ENCODE results near the gene MYO5A.

- TF ChIP-seq, protein P1, sequence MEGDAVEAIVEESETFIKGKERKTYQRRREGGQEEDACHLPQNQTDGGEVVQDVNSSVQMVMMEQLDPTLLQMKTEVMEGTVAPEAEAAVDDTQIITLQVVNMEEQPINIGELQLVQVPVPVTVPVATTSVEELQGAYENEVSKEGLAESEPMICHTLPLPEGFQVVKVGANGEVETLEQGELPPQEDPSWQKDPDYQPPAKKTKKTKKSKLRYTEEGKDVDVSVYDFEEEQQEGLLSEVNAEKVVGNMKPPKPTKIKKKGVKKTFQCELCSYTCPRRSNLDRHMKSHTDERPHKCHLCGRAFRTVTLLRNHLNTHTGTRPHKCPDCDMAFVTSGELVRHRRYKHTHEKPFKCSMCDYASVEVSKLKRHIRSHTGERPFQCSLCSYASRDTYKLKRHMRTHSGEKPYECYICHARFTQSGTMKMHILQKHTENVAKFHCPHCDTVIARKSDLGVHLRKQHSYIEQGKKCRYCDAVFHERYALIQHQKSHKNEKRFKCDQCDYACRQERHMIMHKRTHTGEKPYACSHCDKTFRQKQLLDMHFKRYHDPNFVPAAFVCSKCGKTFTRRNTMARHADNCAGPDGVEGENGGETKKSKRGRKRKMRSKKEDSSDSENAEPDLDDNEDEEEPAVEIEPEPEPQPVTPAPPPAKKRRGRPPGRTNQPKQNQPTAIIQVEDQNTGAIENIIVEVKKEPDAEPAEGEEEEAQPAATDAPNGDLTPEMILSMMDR (IDR thresholded peaks at IDR 0.05), result no peak
- TF ChIP-seq EZH2 (IDR thresholded peaks at IDR 0.05; ENCODE audit: borderline replicate concordance, insufficient read depth, low read depth, low read length, poor library complexity, severe bottlenecking), result no peak
Observed at GRCh38 chr15:52292780-52293392, 235.8 kb downstream of the MYO5A start.

Data from B cell (primary cell).